ENCODE measurements around the gene ZNF384.

The ZNF384 gene

DNA sequence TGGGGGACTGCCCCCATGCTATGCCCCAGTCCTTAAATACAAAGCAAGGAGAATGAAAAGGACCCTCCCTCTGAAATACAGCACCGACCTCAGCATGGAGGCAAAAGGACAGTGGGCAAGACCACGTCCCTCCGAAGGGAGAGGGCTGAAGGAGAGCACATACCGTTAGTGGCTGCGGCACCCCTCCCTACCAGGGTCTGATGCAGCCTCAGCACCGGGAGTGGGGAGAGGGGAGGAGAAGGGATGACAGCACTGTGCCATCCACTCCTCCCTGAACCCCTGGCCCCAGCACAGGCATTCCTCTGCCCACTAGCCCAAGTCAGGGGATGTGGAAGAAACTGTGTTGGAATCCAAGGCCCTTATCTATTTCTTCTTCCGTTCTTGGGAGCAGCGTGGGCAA lies 38.3 kb downstream of the ZNF384 start:
- DNase-seq (ENCODE audit: low read depth) = no peak
- no peak overlapping the region for H3K4me3 ChIP-seq (ENCODE audit: low read length)
- TF ChIP-seq, protein P1, sequence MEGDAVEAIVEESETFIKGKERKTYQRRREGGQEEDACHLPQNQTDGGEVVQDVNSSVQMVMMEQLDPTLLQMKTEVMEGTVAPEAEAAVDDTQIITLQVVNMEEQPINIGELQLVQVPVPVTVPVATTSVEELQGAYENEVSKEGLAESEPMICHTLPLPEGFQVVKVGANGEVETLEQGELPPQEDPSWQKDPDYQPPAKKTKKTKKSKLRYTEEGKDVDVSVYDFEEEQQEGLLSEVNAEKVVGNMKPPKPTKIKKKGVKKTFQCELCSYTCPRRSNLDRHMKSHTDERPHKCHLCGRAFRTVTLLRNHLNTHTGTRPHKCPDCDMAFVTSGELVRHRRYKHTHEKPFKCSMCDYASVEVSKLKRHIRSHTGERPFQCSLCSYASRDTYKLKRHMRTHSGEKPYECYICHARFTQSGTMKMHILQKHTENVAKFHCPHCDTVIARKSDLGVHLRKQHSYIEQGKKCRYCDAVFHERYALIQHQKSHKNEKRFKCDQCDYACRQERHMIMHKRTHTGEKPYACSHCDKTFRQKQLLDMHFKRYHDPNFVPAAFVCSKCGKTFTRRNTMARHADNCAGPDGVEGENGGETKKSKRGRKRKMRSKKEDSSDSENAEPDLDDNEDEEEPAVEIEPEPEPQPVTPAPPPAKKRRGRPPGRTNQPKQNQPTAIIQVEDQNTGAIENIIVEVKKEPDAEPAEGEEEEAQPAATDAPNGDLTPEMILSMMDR (conservative IDR thresholded peaks at IDR 0.05; ENCODE audit: low read length) = no peak

DNA sequence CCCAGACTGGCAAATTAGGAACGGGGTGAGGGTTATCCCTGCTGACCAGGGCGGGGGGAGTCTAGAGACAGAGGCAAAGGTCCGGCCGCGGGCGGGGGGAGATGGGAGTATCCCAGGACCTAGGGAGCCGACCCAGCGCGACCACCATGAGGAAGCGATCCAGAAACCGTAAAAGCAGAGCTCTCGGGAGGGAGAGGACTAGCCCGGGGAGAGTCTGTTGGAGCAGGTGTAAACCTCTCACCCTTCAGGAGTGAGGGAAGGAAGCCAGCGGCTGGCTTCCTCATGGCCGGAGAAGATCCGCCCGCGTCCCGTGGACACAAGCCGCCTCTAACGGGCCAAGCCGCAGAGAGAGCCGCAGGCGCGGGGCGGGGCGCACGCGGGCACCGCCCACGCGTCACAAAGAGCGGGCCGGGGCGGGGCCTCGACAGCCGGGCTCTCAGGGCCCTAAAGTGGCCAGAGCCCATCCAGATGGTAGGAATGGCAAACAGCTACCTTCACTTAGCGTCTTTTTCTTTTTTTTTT lies 42.0 kb downstream of the ZNF384 start, which contains the start of gene ACRBP:
TSS of gene ACRBP (minus strand) at position 350 of the 522 bp plus-strand sequence. CDS start at position 284, 66 bp downstream.
- TF ChIP-seq, protein P1 (conservative IDR thresholded peaks at IDR 0.05; ENCODE audit: low read length) = no peak
- peak; percentile 50 for DNase-seq (ENCODE audit: low read depth)
- peak within 1 kb of the TSS; percentile 35 for H3K4me3 ChIP-seq (ENCODE audit: low read length)

DNA sequence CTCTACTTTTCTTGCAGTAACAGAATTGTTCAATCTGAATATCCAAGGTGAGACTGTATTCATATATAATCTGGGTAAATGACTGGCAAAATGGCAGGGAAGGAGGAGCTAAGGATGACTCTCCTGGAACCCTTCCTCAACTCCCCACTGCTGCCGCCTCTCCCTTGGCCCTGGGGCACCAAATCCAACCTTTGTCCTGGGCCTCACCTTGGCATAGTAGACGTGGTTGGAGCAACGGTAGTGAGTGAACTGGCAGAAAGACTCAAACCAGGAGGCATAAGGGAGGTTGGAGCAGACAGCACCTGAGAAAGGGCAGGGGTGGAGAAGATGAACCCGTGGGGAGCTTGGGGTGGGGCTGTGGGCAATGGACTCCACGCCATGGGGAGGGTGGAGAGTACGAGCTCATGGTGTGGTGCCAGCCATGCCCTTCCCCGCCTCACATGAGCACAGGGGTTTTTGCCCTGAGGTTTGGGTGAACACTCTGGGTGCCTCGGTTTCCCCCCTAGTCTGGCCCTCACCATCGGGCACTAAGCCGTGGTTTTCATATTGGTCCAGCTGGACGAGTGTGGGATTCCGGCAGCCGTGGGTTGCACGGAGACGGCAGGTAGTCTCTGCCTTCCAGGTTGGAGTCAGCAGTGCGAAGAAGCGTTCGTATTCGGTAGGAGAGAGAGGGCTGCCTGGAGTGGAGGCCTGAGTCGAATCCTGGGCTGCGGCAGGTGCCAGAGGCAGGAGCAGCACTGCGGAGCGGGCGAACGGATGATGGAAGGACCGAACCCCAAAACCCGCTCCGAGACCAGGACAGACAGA lies 42.7 kb downstream of the ZNF384 start:
- TF ChIP-seq, protein P1 (conservative IDR thresholded peaks at IDR 0.05; ENCODE audit: low read length) = no peak
- no peak for DNase-seq (ENCODE audit: low read depth)
- peak overlapping the region; percentile 35 for H3K4me3 ChIP-seq (ENCODE audit: low read length)

DNA sequence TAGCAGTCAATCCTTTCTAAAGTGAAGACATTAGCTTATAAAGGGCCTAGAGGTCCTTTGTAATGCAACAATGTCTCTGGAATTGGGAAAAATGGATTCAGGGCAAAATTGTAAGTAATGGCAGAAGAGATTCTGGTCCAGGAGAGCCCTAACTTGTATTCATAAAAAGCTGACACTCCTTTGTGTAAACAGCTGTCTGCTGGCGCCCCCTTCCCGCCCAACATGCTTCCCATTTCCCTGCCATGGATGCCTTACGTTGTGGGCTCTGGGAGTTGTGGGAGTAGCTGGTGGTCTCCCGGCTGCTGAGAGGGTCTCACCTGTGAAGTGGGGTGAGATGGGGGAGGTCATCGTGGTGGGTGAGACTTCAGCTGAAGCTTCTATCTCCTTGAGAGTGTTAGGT lies 44.3 kb downstream of the ZNF384 start:
- TF ChIP-seq, protein P1 (conservative IDR thresholded peaks at IDR 0.05; ENCODE audit: low read length) = peak; percentile 15
- no peak overlapping the region for H3K4me3 ChIP-seq (ENCODE audit: low read length)
- no peak for DNase-seq (ENCODE audit: low read depth)

DNA sequence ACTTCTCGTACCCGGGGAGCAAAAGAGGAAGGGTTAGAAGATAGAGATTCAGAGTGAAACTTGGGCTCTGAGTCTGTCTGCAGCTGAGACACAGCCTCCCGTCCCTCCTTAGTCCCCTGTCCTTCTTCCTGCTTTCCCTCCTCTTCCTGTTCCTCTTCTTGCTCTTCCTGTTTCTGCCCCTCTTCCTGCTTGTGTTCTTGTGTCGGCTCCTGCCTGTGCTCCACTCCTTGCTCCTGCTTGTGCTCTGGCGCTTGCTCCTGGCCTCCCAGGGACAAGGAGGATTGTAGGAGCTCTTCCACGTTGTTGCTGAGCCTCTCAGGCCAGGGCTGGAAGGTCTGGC lies 44.9 kb downstream of the ZNF384 start:
- TF ChIP-seq, protein P1 (conservative IDR thresholded peaks at IDR 0.05; ENCODE audit: low read length) = no peak
- no peak overlapping the region for H3K4me3 ChIP-seq (ENCODE audit: low read length)
- no peak for DNase-seq (ENCODE audit: low read depth)

DNA sequence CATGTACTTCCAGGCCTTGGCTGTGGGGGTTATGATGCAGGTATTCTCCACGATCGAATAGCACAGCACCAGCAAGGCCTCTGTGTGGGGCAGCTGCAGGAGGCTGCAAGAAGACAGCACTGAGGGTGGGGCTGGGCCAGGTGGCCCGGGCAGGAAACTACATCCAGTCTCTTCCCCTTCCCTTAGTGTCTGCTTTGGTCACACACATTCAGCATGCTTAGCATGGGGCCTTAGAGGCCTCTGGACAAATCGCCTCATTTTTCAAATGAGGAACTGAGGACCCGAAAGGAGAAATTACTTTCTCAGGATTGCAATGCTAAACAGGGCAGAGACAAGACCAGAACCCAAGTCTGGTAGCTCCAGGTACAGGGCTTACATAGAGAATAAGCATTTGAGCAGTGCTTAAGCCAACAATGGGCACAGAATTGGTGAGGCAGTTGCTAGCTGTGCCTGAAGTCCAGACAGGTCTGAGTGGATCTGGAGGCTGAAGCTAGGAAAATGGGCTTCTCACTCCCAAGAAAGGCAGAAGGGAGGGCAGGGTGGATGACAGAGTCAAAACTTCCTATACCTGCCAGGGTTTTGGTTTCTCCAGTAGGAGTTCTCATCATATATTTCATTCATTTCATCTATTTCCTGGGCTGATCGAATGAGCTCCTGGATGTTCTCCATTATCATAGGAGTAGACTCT lies 45.5 kb downstream of the ZNF384 start:
- H3K4me3 ChIP-seq (ENCODE audit: low read length) = no peak overlapping the region
- no peak for DNase-seq (ENCODE audit: low read depth)
- TF ChIP-seq, protein P1 (conservative IDR thresholded peaks at IDR 0.05; ENCODE audit: low read length) = no peak

Data from AG10803 (cell line).